H9 (cell line): Measurements from ENCODE around the gene RMND5B. TPM values are rescaled to one million over a fixed set of nuclear protein-coding genes. Genes with fewer than 3 reads are reported as not detected.

Experiments
- DNase-seq: peaks from one replicate; pipeline ENCODE4 v3.0.0-alpha.2; 2017
- H2AFZ ChIP-seq: one replicate; pipeline ENCODE4 v1.6.1; 2013; ENCODE audit warnings: mild to moderate bottlenecking, low read length, control low read depth, moderate library complexity
- H2AK5ac ChIP-seq: 2 replicates; pipeline ENCODE4 v1.6.1; 2013; ENCODE audit warnings: low read length, control low read depth, mixed read lengths; ENCODE audit not compliant: insufficient read length
- H2BK120ac ChIP-seq: one replicate; pipeline ENCODE4 v1.6.1; 2013; ENCODE audit warnings: low read depth, mild to moderate bottlenecking, low read length, control low read depth, inconsistent platforms; ENCODE audit not compliant: poor library complexity, severe bottlenecking
- H2BK12ac ChIP-seq: 2 replicates; pipeline ENCODE4 v1.6.1; 2013; ENCODE audit warnings: low read length, control low read depth, mixed read lengths, low read depth; ENCODE audit not compliant: insufficient read length
- H2BK15ac ChIP-seq: 2 replicates; pipeline ENCODE4 v1.6.1; 2013; ENCODE audit warnings: low read depth, low read length, control low read depth
- H2BK20ac ChIP-seq: one replicate; pipeline ENCODE4 v1.6.1; 2013; ENCODE audit warnings: low read depth, mild to moderate bottlenecking, low read length, control low read depth, inconsistent platforms; ENCODE audit not compliant: poor library complexity, severe bottlenecking
- H2BK5ac ChIP-seq: 2 replicates; pipeline ENCODE4 v1.6.1; 2013; ENCODE audit warnings: low read length, control low read depth, mixed read lengths; ENCODE audit not compliant: insufficient read length
- H3K14ac ChIP-seq: 2 replicates; pipeline ENCODE4 v1.6.1; 2013; ENCODE audit warnings: low read length, control low read depth; ENCODE audit not compliant: insufficient read depth
- H3K18ac ChIP-seq: 2 replicates; pipeline ENCODE4 v1.6.1; 2013; ENCODE audit warnings: low read depth, mild to moderate bottlenecking, mixed read lengths, low read length, control low read depth; ENCODE audit not compliant: insufficient read length
- H3K23ac ChIP-seq: 2 replicates; pipeline ENCODE4 v1.6.1; 2013; ENCODE audit warnings: low read length, control low read depth, mixed read lengths, low read depth; ENCODE audit not compliant: insufficient read length
- H3K23me2 ChIP-seq: 2 replicates; pipeline ENCODE4 v1.6.1; 2013; ENCODE audit warnings: low read depth, mild to moderate bottlenecking, mixed read lengths, low read length, control low read depth; ENCODE audit not compliant: insufficient read length, poor library complexity, severe bottlenecking
- H3K27ac ChIP-seq: 2 replicates; pipeline ENCODE4 v1.5.1; 2013; ENCODE audit warnings: low read length, control low read depth, mixed read lengths, low read depth; ENCODE audit not compliant: insufficient read length
- H3K27me3 ChIP-seq: 2 replicates; pipeline ENCODE4 v1.6.1; 2013; ENCODE audit warnings: low read length, control low read depth, inconsistent platforms; ENCODE audit not compliant: insufficient read depth
- H3K4ac ChIP-seq: 2 replicates; pipeline ENCODE4 v1.6.1; 2013; ENCODE audit warnings: low read depth, mild to moderate bottlenecking, control low read depth, inconsistent platforms, low read length, moderate library complexity
- H3K4me1 ChIP-seq: 2 replicates; pipeline ENCODE4 v1.6.1; 2013; ENCODE audit warnings: low read length, control low read depth, inconsistent platforms; ENCODE audit not compliant: insufficient read depth
- H3K4me2 ChIP-seq: 2 replicates; pipeline ENCODE4 v1.6.1; 2013; ENCODE audit warnings: low read length, control low read depth, mixed read lengths; ENCODE audit not compliant: insufficient read length, insufficient read depth
- H3K56ac ChIP-seq: 2 replicates; pipeline ENCODE4 v1.6.1; 2013; ENCODE audit warnings: low read depth, mild to moderate bottlenecking, mixed read lengths, low read length, control low read depth; ENCODE audit not compliant: insufficient read length
- H3K79me1 ChIP-seq: 2 replicates; pipeline ENCODE4 v1.6.1; 2013; ENCODE audit warnings: low read depth, mild to moderate bottlenecking, moderate library complexity, low read length, control low read depth, inconsistent platforms; ENCODE audit not compliant: insufficient read depth, poor library complexity, severe bottlenecking
- H3K79me2 ChIP-seq: 2 replicates; pipeline ENCODE4 v1.6.1; 2013; ENCODE audit warnings: low read length, control low read depth, inconsistent platforms; ENCODE audit not compliant: insufficient read depth
- H3K9ac ChIP-seq: 2 replicates; pipeline ENCODE4 v1.6.1; 2013; ENCODE audit warnings: low read length, control low read depth, mixed read lengths; ENCODE audit not compliant: insufficient read length; ENCODE audit errors: extremely low read depth
- H3K9me3 ChIP-seq: one replicate; pipeline ENCODE4 v1.6.1; 2013; ENCODE audit warnings: low read depth, low read length, inconsistent platforms; ENCODE audit not compliant: control insufficient read depth
- H3T11ph ChIP-seq: one replicate; pipeline ENCODE4 v1.6.1; 2013; ENCODE audit warnings: mild to moderate bottlenecking, low read length, control low read depth, inconsistent platforms
- H4K20me1 ChIP-seq: one replicate; pipeline ENCODE4 v1.6.1; 2013; ENCODE audit not compliant: control insufficient read depth, insufficient read length, insufficient read depth
- H4K5ac ChIP-seq: 2 replicates; pipeline ENCODE4 v1.6.1; 2013; ENCODE audit warnings: low read depth, mild to moderate bottlenecking, mixed read lengths, low read length, control low read depth; ENCODE audit not compliant: insufficient read length
- H4K8ac ChIP-seq: replicated peaks from 2 replicates; pipeline ENCODE4 v1.6.1; 2013; ENCODE audit warnings: low read length, control low read depth, mixed read lengths, low read depth; ENCODE audit not compliant: insufficient read length
- H4K91ac ChIP-seq: 2 replicates; pipeline ENCODE4 v1.6.1; 2013; ENCODE audit warnings: low read depth, mild to moderate bottlenecking, moderate library complexity, mixed read lengths, low read length, control low read depth; ENCODE audit not compliant: insufficient read length
- H3K27ac Mint-ChIP-seq, 3 experiments: 2 replicates in 2 of 3; 3 replicates in 1 of 3; pipeline ENCODE4 v1.8.0; 2020 to 2021; ENCODE audit warnings: mixed read lengths in 3 of 3, mild to moderate bottlenecking in 1 of 3, moderate library complexity in 1 of 3
- H3K27me3 Mint-ChIP-seq: 2 replicates; pipeline ENCODE4 v1.8.0; 2021; ENCODE audit warnings: low read depth, mild to moderate bottlenecking, moderate library complexity, mixed read lengths
- H3K36me3 Mint-ChIP-seq, 3 experiments: 2 replicates in 2 of 3; 3 replicates in 1 of 3; pipeline ENCODE4 v1.8.0; 2020 to 2021; ENCODE audit warnings: low read depth in 3 of 3, mixed read lengths in 3 of 3; ENCODE audit not compliant: insufficient read depth in 1 of 3
- H3K4me1 Mint-ChIP-seq, 2 experiments: 2 replicates each; pipeline ENCODE4 v1.8.0; 2020; ENCODE audit warnings: mixed read lengths in 2 of 2
- H3K4me3 Mint-ChIP-seq, 2 experiments: 2 replicates in 1 of 2; 3 replicates in 1 of 2; pipeline ENCODE4 v1.8.0; 2020 to 2021; ENCODE audit warnings: mild to moderate bottlenecking in 2 of 2, mixed read lengths in 2 of 2, moderate library complexity in 1 of 2
- H3K9me3 Mint-ChIP-seq, 2 experiments: 2 replicates in 1 of 2; 3 replicates in 1 of 2; pipeline ENCODE4 v1.8.0; 2020; ENCODE audit warnings: mild to moderate bottlenecking in 2 of 2, mixed read lengths in 2 of 2, moderate library complexity in 1 of 2
- CTCF ChIP-seq: fragments of 200-600 bp; sonication (generic); conservative IDR thresholded peaks from 3 replicates; pipeline ENCODE4 v1.8.0; 2021; ENCODE audit warnings: antibody characterized with exemption, mild to moderate bottlenecking
- WGBS: extraction: QIAGEN DNeasy Blood & Tissue Kit; methylation state at CpG from one replicate; pipeline ENCODE4 v1.1.7; 2013; ENCODE audit warnings: missing lambda C conversion rate, low lambda C conversion rate, mixed read lengths; ENCODE audit not compliant: insufficient read length; ENCODE audit errors: extremely low coverage; 5-methylcytosine and 5-hydroxymethylcytosine counted together
- total RNA-seq: library from RNA; stranded (reverse); gene quantifications from 2 replicates; pipeline ENCODE4 v1.2.1, GENCODE V29; 2021

Gene RMND5B
- total RNA-seq, 1 experiment from 2014 or later, result 86.4 TPM

- Histone ChIP-seq H3K14ac (no peak overlapping the region), H4K20me1 (no peaks in the 10 kb centered on the region), H3K79me2 (peaks cover 2% of the 10 kb centered on the region; the same call in 1 of the 2 replicates), H4K91ac (no peak overlapping the region), H3K27ac (no peak overlapping the region), H3K9ac (no peak overlapping the region), H3K27me3 (no peaks in the 10 kb centered on the region), H3K4me1 (peaks cover 4% of the 10 kb centered on the region; the same call in 1 of the 2 replicates), H3K4me2 (no peak overlapping the region), H3K9me3 (no peaks in the 10 kb centered on the region), H4K8ac (no peak overlapping the region), H2BK120ac (no peak overlapping the region), H4K5ac (no peak overlapping the region), H3K79me1 (no peaks in the 10 kb centered on the region), H3K18ac (no peak overlapping the region), H3K23ac (no peak overlapping the region), H2BK20ac (no peak overlapping the region), H3T11ph (no peak overlapping the region), H2BK12ac (no peak overlapping the region), H3K56ac (no peak overlapping the region), H2AK5ac (no peak overlapping the region), H3K4ac (no peak overlapping the region), H3K23me2 (no peaks in the 10 kb centered on the region), H2BK15ac (no peak overlapping the region), H2AFZ (no peak overlapping the region), H2BK5ac (no peak overlapping the region)
- Mint-ChIP-seq H3K36me3 (peaks cover 8 to 38% (median 18%) of the 10 kb centered on the region in 3 experiments; a peak in 6 of 7 replicates), H3K4me1 (peaks cover 41 to 50% of the 10 kb centered on the region in 2 experiments), H3K27ac (peak overlapping the region; percentile 88 to 97 (median 95)), H3K4me3 (no peak overlapping the region), H3K9me3 (no peaks in the 10 kb centered on the region), H3K27me3 (no peaks in the 10 kb centered on the region)
- DNase-seq, result no peak
- TF ChIP-seq CTCF, result no peak
- WGBS, result no CpG with 5 or more reads among the region's 13 CpGs
These were observed 7.5 kb upstream of the RMND5B start for GRCh38 chr5:178123094-178123965.
